Measurements from ENCODE around the gene PRAC2.

The PRAC2 gene

DNA sequence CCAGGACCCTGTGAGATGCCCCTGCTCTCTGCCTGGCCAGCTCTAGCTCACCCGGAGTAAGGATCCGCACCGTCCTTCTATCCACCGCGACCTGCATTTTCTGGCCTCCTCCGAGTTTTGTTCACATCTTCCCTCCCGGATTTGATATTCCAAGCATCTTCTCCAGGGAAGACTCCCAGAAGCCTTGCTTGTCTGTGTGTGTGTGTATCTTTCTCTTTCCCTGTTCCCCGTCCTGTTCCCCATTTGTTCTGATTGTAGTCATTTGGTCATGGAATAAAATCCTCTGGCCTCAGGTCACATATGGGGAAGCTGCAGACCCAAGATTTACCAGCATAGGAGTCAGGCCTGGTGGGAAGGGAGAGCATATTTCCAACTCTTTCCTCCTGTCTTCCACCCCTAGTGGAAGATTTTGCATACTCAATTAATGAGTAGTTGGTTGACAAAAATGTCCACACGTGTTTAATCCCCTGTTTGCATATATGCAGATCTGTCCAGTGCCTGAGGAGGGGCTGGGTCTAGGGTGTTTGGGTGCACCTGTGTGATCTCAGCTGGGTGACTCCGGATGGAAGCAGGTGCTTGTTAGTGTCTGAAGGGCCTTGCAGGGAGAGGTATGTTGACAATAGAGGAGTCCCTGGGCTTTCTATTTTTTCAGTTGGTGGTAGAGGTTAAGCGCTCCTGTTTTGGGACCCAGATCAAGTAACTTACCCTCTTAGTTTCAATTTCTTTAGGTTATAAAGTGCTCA is 2.5 kb upstream of the PRAC2 start:
- DNase-seq (ENCODE audit: low read depth) = no peak

DNA sequence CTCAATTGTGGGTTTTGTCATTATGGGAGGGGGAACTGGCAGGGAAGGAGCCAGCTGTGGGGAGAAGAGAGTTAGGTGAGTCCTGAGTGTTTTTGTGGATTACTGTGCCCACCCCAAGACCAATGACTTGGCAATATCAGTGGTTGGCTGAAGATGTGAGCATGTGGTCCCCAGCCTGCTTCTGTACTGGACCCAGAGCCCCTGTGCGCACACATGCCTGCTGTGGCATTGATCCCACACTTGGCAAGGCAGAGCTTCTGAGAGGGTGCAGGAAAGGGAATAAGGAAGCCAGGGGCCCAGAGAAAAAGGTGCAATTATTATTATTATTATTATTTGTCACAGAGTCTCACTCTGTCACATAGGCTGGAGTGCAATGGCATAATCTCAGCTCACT is 2.0 kb upstream of the PRAC2 start:
- DNase-seq (ENCODE audit: low read depth) = no peak

DNA sequence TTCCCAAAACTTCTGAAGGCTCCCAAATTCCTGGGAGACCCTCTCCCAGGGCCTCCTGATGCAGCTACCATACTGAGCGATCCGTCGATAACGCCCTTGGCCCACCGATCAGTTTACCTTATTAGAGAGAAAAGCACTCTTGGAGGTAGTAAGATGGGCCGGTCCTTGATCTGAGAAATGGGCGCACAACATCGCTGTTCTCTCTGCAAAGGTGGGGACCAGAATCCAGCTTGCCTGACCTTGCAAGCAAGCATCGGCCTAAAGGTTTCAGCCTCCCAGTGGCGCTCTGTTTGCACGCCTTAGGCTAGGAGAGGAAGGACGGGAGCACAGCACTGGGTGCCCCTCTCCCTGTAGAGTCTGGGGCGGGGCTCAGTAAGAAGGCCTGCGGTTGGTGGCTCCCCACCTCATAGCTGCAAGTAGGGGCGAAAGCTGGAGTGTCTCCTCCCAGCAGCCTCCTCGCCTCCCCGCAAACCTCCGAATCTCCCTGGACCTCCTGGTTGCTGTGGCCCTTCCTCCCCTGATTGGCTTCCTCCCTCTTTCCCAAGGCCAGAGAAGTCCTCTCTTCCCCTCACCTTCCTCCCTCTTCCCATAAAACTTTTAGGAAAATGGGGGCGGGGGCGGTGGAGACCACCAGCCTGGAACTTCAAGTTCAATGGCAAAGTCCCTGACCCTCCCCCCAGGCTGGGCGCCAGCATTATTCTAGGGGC is 631 bp upstream of the PRAC2 start, which contains the start of gene PRAC1:
PRAC1 (minus strand) TSS at position 318 of the 707 bp plus-strand sequence; CDS start at position 192, 126 bp downstream.
- no peak for DNase-seq (ENCODE audit: low read depth)

DNA sequence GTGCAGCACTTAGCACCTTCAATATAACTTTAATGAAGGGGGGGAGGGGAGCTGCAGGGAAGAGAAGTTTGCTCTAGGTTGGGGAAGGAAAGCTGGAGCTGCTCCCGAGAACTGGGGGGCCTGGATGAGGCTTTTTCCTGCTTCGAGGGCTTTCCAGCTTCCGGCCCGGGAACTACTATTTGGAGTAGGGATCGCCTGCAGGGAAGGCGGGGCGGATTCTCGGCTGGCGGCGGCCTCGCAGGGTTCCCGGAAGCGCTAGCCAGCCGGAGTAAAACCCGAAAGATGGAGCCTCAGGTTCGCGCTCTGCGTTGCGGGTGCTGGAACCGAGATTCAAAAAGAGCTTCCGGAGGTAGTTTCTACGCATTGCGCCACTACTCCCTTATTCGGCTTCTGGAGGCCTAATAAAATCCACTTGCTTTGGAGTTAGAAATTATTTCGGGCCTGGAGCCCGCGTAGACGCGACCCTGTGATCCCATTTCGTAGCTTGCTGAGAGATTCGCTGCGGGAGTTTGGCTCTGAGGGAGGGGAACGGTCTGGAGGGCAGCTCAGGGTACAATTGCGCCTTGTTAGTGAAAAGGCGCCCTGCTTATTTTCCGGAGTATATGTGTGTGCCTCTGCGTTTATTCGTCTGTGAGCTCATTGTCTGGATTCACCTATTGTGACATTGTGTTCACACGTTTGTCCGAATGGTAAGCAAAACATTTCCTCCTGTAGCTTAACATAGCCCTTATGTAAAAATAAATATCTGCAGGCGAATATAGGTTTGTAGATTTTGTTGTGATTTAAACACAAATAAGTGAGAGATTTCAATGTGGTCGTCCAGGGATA is 652 bp downstream of the PRAC2 start:
- no peak for DNase-seq (ENCODE audit: low read depth)

DNA sequence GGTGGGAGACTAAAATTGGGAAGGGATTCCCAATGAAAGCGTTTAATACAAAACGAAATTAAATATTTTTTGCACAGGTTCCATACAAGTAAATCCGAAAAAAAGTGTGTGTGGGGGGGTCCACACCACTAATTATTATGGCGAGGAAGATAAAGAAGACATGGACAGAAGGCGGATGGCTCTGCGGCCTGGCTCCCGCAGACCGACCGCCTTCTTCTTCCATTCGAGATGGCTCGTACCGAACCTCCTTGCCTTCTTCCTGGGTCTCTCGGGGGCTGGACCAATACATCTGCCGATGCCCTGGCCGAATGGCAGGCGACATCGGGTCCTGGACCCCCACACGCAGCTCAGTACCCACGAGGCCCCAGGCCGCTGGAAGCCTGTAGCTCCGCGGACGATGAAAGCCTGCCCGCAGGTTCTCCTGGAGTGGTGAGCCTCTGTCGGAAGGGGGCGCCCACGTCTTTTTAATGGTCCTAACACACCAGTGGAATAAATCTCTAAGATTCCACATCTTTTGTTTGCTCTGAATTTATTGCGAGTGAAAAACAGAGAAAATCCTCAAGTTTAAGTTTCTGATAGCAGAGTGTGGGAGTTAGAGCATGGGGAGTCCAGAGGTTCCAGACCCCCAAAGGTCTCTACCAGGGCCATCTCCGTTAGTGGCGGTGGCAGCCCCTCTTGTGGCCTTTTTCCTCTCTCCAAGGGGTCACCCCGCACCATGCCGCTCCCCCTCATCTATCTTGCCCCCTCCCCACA is 1.4 kb downstream of the PRAC2 start:
- DNase-seq (ENCODE audit: low read depth) = peak; percentile 41

DNA sequence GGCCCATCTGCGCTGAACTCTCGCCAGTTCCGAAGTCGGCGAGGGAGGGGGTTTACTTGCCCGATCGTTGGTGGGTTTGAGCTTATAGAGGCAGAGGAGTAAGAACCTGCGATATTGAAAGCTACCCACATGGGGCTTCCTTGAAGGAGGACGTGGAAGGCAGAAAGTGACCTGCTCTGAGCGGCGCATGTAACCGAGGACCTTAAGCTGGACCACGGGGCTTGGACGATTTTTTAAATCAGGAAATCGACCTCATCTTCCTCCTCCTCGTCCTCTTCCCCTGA is 2.0 kb downstream of the PRAC2 start:
- no peak for DNase-seq (ENCODE audit: low read depth)

DNA sequence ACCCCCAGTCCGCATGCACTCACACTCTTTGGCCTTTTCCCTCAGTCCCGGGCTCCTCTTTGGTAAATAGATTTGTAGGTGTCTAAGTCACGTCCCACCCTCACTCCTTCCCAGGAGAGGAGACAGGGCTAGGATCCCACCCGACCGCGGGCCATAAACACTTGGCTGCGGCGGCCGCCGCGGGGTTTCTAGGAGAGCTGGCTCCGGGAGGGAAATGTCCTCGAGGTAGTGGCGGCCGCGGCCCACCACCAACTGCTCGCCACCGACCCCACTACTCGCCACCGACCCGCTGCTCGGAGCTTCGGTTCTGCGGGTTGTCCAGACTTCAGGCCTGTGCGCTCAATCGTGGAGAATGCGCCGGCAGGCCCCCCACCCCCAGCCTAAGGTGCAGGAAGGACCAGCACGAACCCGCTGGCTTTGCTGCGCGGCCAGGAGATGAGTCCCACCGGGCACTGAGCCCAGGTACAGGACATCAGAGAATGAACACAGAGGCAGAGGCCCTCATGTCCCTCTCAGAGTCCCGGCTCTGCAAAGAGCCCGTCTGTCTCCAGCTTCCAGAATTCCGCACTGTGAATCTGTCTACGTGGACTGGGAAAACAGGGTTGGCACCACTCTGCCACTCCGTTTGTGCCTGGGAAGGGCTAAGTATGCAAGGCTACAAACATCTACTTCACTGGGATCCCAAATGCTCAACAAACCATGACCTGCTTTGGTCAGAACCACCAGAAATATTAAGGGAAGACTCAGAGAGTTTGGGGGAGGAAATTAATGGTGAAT is 2.5 kb downstream of the PRAC2 start:
- no peak for DNase-seq (ENCODE audit: low read depth)

DNA sequence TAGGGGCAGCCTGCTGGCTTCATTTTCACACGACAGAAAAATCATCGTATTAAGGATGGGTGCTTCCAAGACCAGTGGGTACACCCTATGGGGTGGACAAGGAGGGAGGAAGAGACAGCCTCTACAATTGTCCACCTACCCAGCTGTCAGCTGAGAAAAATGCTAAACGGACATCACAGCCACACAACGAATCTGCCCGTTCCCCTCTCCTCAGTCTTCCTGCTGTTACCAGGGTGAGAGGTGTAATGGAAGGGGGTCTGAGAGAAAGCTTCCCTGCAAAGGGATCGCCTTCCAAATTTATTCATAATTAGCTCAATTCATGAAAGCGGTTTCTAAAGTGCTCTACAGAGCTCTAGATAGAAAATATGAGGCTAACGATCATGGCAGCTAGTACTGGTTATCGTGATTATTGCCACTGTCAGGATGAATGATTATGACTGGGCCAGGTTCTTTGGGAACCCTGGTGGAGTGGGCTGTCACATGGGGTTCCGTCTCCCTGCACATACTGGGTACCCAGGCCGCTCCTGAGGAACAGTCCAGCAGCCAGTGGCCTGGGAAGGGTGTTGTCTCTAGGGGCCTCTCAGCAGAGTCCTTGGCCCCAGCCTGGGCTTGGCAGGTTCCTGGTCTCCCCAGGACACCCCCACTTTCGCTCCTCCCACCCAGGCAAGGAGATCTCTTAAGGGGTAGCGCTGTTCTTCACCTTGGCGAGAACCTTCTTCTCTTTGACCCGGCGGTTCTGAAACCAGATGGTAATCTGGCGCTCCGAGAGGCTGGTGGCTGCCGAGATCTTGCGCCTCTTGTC is 3.3 kb downstream of the PRAC2 start:
- DNase-seq (ENCODE audit: low read depth) = no peak

DNA sequence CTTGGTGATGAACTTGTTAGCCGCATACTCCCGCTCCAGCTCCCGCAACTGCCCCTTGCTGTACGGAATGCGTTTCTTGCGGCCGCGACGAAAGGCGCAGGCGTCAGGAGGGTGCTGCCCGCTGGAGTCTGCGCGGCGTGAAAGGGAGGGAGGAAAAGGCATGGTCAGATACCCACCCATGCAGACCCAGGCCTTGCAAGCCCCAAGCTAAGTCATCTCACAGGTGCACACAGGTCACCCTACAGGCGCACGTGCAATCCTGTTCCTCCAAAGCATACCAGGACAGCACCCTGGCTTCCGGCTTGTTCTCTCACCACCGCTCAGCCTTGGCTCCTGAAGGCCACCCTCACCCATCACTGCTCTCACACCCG is 3.9 kb downstream of the PRAC2 start:
- DNase-seq (ENCODE audit: low read depth) = no peak

DNA sequence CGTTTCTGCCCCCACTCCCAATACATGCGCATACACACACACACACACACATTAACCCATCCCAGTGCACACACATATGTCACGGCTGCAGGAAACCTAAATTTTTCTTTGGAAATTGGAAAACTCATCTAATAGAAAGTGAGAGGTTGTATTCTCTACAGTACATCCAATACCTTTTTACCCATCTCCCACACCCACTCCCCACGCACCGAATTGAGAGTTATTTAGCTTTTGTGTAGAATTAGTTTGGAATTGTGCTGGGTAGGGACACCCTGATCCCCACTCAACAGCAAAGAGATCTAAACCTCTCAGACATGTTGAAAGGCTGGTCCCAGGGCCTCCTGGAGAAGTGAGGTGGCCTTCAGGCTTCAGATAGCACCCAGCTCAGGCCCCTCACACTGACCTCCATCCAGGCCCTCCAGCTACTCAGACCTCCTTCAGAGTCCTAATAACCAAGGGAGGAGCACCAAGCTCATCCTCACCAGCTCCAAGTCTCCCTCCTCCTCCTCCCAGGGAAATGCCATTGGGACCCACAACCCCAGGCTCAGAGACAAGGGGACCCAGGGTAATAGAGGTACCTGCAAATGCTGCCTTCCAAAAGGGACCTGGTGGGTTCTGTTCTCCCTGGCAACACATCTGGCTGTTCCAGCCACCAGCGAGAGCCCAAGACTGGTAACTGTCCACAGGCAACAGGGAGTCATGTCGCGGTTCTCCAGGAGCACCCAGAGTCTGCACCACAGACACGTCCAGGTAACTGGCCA is 4.6 kb downstream of the PRAC2 start:
- DNase-seq (ENCODE audit: low read depth) = no peak

DNA sequence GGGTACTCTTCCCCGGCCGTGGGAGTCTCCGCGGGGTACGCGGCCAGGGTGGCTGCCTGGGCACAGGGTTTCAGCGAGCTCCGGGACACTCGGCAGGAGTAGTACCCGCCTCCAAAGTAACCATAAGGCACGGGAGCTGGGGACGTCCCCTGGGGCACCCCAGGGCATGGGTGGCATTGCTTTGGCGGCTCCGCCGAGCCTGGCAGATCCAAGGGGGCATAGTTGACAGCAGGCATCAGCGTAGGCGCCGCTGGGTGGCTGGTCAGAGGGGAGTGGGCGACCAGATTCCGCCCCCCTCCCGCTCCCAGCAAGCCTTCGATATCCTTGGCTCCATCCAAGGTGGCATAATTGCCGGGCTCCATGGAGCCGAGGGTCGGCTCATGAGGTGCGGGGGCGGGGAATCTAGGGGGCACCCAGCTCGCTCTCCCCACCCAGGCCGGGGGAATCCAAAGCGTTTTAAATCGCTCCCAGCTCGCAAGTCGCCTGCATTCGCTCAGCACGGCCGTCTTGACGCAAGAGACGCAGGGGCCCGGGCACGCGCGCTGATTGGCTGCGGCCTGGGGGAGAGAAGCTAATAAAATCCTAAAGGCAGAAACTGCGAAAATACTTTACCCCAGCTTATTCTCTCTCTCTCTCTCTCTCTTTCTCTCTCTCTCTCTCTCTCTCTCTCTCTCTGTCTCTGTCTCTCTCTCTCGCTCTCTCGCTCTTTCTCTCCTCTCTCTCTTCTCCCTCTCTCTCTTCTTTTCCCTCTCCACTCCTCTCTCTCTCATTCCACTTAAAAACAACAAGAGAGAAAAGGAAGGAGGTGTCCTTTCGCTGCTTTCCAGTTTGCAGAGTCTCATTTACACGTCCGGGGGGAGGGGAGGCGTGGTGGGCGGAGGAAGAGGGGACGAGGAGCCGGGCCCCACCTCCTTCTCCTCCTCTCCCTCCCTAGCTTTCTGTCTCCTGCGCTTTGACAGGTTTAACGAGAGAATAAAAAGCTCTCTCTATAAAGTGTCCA is 5.5 kb downstream of the PRAC2 start, which contains the start of gene HOXB13:
HOXB13 (minus strand) TSS at position 519 of the 1,000 bp plus-strand sequence; CDS start at position 362, 157 bp downstream.
- no peak for DNase-seq (ENCODE audit: low read depth)

DNA sequence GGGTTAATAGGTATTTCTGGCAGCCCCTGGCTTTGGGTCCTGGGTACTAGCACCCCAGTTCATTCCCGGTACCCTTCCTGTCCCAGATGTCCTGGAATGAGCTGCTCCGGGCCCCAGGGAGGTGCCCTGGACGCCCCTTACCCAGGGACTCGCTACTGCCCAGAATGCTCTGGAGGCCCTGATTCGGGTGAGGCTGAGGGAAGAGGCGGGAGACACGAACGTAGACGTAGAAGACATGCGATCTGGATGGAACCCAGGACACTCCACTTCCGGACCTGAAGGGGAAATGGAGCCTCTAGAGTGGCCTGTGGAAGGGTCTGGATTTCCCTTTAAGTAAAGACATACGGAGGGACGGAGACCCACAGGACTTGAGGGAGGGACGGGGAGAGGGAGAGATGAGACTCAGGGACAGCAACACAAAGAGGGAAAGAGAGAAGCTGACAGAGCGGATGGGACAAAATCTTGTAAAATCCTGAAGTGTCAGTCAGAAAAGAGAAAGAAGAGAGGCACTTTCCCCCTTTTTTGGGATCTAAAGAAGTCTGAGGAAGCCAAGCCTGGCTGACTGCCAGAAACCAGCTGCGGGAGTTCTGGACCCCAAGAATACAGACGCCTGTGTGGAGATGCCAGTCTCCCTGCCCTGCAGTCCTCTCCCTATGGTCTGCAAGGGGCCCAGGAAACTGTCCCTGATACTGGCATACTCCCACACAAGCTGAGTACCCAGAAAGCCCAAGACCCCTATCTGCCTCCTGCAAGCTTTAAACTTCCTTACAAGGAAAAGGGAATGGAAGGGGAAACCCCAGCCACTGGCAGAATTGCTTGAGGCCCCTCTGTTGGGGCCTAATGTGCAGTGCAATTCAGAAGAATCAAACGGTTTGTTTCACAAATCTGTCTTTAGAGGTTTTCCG is 6.6 kb downstream of the PRAC2 start:
- DNase-seq (ENCODE audit: low read depth) = no peak

DNA sequence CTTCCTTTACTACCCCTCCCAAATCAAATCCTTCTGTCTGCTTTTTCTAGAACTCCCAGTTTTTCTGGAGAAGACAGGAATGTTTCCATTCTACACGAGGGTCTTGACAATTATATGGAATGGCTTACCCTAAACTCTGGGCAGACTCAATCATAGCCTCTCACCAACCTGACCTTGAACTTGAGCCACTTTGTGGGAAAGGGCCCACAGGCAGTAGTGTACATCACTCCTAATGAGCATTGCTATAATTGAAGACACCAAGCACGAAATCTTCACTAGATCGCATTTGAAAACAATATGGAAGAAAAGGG is 7.2 kb downstream of the PRAC2 start:
- DNase-seq (ENCODE audit: low read depth) = no peak

DNA sequence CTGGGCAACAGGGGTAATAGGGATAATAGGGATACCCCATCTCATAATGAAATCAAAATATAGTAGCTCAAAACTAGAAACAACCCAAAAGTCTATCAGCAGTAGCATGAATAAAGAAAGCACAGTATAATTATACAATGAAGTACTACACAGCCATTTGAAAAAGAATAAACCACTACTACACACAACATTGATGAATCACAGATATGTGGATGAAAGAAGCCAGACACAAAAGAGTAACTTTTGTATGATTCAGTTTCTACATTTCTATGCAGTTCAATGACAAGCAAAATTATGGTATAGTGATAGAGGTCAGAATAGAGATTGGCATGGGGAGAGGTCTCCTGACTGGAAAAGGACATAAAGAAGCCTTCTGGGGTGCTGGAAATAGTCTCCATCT is 8.4 kb downstream of the PRAC2 start:
- no peak for DNase-seq (ENCODE audit: low read depth)

DNA sequence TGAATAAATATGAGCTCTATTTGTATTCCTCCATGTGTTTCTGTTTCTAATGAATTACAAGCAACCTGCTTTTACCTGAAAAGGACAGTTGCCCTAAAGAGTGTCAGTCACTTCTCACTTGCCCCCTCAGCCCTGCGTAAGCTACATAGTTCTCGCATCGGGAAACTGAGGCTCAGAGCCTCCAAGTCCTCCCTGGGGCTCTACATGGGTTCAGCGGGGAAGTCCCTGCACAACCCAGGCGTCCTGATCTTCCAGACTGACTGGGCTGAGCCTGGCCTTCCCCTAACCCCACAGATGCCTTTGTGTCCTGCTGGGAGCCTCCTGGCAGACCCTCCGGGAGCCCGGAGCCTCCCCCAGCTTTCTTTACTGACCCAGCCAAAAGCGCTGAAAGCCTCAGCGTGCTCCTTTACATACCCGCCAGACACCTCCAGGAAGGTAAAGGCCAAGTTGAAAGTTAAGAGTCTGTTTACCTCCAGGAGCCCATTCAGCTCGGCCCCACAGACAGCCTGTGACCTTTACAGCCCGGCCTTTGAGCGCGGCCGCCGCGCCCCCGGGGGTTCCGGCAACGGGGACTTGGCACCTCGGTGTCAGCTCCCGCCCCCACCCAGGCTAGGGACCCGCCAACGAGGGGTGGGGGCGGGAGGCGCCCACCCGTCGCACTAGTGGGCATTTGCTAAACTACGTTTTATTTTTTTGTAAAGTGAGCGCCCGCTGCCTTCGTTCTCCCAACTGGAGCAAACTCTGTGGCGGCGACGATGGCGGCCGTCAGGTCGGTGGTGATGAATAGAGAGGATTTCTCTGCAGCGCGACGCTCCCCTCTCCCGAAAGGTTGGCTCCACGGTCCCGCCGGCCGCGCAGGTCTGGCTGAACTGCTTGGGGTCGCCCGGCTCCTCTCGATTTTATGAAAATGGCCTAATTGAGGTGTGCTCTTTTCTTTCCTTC is 10.0 kb downstream of the PRAC2 start:
- no peak for DNase-seq (ENCODE audit: low read depth)

DNA sequence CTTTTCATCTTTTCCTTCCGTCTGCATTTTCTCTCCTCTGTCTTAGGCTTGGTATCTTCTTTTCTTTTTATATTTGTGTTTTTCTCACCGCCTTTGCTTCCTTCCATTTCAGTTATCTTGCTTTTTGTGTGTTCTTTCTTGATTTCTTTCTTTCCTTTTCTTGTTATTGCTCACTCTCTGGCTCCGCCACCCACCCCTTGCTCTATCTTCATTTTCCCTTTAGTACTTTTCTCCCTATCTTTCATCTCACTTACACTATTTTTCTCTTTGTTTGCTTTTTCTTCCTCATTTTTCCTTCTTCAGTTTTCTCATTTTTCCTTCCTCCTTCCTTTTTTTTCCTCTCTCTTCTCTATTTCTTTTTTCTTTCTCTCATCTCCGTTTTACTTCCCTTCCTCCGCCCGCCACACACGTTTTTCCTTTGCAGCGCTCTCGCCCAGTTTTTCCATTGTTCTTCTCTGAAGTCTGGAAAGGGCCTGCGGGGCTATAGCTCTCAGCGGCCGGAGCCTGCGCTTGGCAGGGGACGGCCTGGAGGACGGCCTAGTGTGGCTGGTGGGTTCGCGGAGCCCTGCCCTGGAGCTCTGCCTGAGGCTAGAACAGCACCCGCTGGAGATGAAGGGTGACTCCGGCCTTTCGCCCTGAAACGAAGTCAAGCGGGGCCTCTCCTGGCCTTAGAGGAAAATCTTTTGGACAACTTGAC is 10.8 kb downstream of the PRAC2 start:
- no peak for DNase-seq (ENCODE audit: low read depth)

All from activated T-helper 1 cell treated with Interleukin-2 at 50 U/mL for 16 hours (primary cell).